Upper lobe of right lung (tissue), 1 donor: ENCODE data around the gene RPL10. TPM values are rescaled to one million over a fixed set of nuclear protein-coding genes. Genes with fewer than 3 reads are reported as not detected.

ENCODE experiments used
- ATAC-seq: fragments of 200-7000 bp; cut with Tn5 transposase; one replicate; pipeline ENCODE4 v1.9.1; 2020; ENCODE audit warnings: mild to moderate bottlenecking, moderate library complexity
- DNase-seq: peaks from one replicate; pipeline ENCODE4 v3.0.0-alpha.2; 2020
- H3K27ac ChIP-seq: fragments of 200-600 bp; one replicate; pipeline ENCODE4 v1.8.0; 2022
- H3K27me3 ChIP-seq: fragments of 200-600 bp; one replicate; pipeline ENCODE4 v1.8.0; 2022; ENCODE audit warnings: mild to moderate bottlenecking
- H3K36me3 ChIP-seq: fragments of 200-600 bp; one replicate; pipeline ENCODE4 v1.8.0; 2022
- H3K4me1 ChIP-seq: fragments of 200-600 bp; one replicate; pipeline ENCODE4 v1.8.0; 2022
- H3K4me3 ChIP-seq: fragments of 200-600 bp; one replicate; pipeline ENCODE4 v1.8.0; 2022; ENCODE audit warnings: mild to moderate bottlenecking
- H3K9me3 ChIP-seq: fragments of 200-600 bp; one replicate; pipeline ENCODE4 v1.8.0; 2022
- intact Hi-C: fragments of 100-400 bp; cut with DNase I; formaldehyde crosslinking; loops from one replicate; pipeline ENCODE4 v1.11.0; 2022
- microRNA-seq: library from miRNA; unstranded; fragments of <30 nt; microRNA quantifications from one replicate; pipeline ENCODE4 v1.2.0, GENCODE V29; 2020; ENCODE audit warnings: borderline microRNAs expressed
- total RNA-seq: library from RNA; stranded (reverse); fragmentation: NEBNext Ultra II Directional; extraction: Animal tissue kit (Norgen Biotek cat#: 25700); gene quantifications from one replicate; pipeline ENCODE4 v1.2.1, GENCODE V29; 2021
- TF ChIP-seq, protein P1 (sequence below): fragments of 200-600 bp; IDR thresholded peaks from one replicate; pipeline ENCODE4 v1.8.0; 2022; ENCODE audit warnings: antibody characterized with exemption
- donor health status: DM: no; HTN: yes; CAD: no; lungs with severe emphysema.

Gene RPL10
- total RNA-seq, 1 donor from 2014 or later: 2,677 TPM

DNA sequence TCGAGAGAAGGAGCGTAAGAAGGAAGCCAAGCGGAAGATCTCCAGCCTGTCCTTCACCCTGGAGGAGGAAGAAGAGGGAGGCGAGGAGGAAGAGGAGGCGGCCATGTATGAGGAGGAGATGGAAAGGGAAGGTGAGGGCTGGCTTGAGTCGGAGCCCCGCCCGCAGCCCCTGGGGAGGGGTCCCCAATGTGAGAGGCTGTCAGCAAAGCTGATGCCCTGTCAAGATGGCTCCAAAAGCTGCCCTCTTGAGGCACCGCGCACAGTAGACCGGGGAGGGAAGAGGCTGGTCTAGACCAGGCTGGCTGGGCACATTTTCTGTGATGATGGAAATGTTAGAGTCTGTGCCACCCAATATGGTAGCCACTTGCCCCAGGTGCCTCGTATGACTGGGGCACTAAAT lies 48.3 kb downstream of the RPL10 start:
- Histone ChIP-seq H3K27me3 (no peaks in the 10 kb centered on the region), H3K27ac (no peak overlapping the region), H3K4me3 (no peak overlapping the region), H3K4me1 (peaks cover 12% of the 10 kb centered on the region), H3K36me3 (peaks cover 13% of the 10 kb centered on the region), H3K9me3 (no peaks in the 10 kb centered on the region)
- intact Hi-C loops: no loop called here
- DNase-seq: no peak
- no peak for ATAC-seq
- TF ChIP-seq, protein P1, sequence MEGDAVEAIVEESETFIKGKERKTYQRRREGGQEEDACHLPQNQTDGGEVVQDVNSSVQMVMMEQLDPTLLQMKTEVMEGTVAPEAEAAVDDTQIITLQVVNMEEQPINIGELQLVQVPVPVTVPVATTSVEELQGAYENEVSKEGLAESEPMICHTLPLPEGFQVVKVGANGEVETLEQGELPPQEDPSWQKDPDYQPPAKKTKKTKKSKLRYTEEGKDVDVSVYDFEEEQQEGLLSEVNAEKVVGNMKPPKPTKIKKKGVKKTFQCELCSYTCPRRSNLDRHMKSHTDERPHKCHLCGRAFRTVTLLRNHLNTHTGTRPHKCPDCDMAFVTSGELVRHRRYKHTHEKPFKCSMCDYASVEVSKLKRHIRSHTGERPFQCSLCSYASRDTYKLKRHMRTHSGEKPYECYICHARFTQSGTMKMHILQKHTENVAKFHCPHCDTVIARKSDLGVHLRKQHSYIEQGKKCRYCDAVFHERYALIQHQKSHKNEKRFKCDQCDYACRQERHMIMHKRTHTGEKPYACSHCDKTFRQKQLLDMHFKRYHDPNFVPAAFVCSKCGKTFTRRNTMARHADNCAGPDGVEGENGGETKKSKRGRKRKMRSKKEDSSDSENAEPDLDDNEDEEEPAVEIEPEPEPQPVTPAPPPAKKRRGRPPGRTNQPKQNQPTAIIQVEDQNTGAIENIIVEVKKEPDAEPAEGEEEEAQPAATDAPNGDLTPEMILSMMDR: no peak

DNA sequence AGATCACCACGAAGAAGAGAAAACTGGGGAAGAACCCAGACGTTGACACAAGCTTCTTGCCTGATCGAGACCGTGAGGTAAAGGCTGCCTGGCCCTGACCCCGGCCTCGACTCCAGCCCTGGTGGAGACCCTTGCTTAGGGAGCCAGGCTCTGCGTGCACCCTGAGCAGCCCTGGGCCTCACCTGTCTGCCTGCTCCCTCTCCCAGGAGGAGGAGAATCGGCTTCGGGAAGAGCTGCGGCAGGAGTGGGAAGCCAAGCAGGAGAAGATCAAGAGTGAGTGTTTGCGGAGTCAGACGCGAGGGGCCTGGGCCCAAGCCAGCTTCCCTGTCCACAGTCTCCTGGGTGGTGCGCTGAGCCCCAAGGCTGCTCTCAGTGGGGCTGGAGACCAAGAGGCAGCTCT lies 50.3 kb downstream of the RPL10 start:
- no peak for DNase-seq
- H3K27me3 ChIP-seq: no peaks in the 10 kb centered on the region
- peaks cover 12% of the 10 kb centered on the region for H3K4me1 ChIP-seq
- H3K4me3 ChIP-seq: no peak overlapping the region
- intact Hi-C loops: no loop called here
- no peak overlapping the region for H3K27ac ChIP-seq
- no peak for ATAC-seq
- TF ChIP-seq, protein P1: no peak
- peaks cover 5% of the 10 kb centered on the region for H3K36me3 ChIP-seq
- no peaks in the 10 kb centered on the region for H3K9me3 ChIP-seq

DNA sequence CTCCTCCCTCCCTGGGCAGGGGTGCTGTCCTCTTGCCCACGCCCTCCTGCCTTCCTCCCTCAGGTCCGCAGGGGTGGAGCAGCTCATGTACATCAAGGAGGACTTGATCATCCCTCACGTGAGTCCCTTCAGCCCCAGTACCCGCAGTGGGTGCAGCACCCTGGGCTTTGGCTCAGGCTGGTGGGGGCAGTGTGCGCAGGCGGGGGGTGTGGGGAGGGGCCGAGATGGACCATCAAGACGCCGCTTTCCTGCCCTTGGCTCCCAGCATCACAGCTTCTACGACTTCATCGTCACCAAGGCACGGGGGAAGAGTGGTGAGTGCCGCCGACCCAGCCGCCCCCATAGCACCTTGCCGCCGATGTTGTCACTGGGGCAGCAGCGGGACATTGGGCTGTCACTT lies 51.4 kb downstream of the RPL10 start:
- DNase-seq: no peak
- H3K9me3 ChIP-seq: no peaks in the 10 kb centered on the region
- TF ChIP-seq, protein P1: no peak
- intact Hi-C loops: no loop called here
- peaks cover 10% of the 10 kb centered on the region for H3K4me1 ChIP-seq
- no peaks in the 10 kb centered on the region for H3K27me3 ChIP-seq
- H3K36me3 ChIP-seq: peaks cover 5% of the 10 kb centered on the region
- no peak for ATAC-seq
- no peak overlapping the region for H3K27ac ChIP-seq
- no peak overlapping the region for H3K4me3 ChIP-seq

DNA sequence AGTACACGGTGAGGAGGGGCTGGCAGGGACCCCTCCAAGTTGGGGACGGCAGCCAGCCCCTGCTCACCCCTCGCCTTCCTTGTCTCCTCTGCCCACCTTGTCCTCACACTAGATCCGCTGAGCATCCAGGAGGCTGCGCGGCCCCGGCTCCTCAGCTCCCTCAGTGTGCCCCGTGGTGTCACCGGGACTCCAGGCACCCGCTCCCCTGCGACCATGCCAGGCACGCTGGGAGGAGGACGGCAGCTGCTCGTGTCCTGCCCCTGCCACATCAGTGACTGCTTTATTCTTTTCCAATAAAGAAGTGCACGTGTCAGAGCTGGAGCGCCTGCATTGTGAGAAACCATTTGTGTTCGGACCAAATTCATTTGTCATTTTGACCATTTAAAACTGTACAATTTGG lies 52.1 kb downstream of the RPL10 start:
- no peak overlapping the region for H3K4me3 ChIP-seq
- ATAC-seq (no peak), DNase-seq (no peak)
- H3K4me1 ChIP-seq: peaks cover 3% of the 10 kb centered on the region
- H3K27ac ChIP-seq: no peak overlapping the region
- TF ChIP-seq, protein P1: no peak
- no peaks in the 10 kb centered on the region for H3K9me3 ChIP-seq
- H3K36me3 ChIP-seq: peaks cover 5% of the 10 kb centered on the region
- no peaks in the 10 kb centered on the region for H3K27me3 ChIP-seq
- intact Hi-C loops: no loop called here

Small RNA genes within 50 kb of the gene (microRNA-seq; reads per million reads assigned to microRNA genes)
- not detected for gene MIR6858

Other genes starting within 250 kb of the RPL10 start
- not detected for gene OPN1MW, start 215.8 kb upstream of the RPL10 start, total RNA-seq
- gene OPN1MW2, start 178.6 kb upstream of the RPL10 start, total RNA-seq: not detected
- gene OPN1MW3, start 140.8 kb upstream of the RPL10 start, total RNA-seq: not detected
- gene TEX28, start 103.3 kb upstream of the RPL10 start, total RNA-seq: not detected
- gene TKTL1, start 102.6 kb upstream of the RPL10 start, total RNA-seq: not detected
- gene FLNA, start 23.7 kb upstream of the RPL10 start, total RNA-seq: 1,252 TPM
- gene EMD, start 19.1 kb upstream of the RPL10 start, total RNA-seq: 58.4 TPM
- 37.1 TPM for gene DNASE1L1, start 10.9 kb downstream of the RPL10 start, total RNA-seq
- gene TAFAZZIN, start 13.2 kb downstream of the RPL10 start, total RNA-seq: 43.9 TPM
- 193 TPM for gene ATP6AP1, start 30.3 kb downstream of the RPL10 start, total RNA-seq
- 108 TPM for gene GDI1, start 38.8 kb downstream of the RPL10 start, total RNA-seq
- 82.0 TPM for gene FAM50A, start 45.8 kb downstream of the RPL10 start, total RNA-seq
- 49.0 TPM for gene PLXNA3, start 59.9 kb downstream of the RPL10 start, total RNA-seq
- gene LAGE3, start 80.9 kb downstream of the RPL10 start, total RNA-seq: 15.1 TPM
- 33.8 TPM for gene UBL4A, start 88.2 kb downstream of the RPL10 start, total RNA-seq
- 23.7 TPM for gene SLC10A3, start 92.3 kb downstream of the RPL10 start, total RNA-seq
- gene FAM3A, start 117.9 kb downstream of the RPL10 start, total RNA-seq: 42.6 TPM
- 84.9 TPM for gene G6PD, start 148.5 kb downstream of the RPL10 start, total RNA-seq
- 33.4 TPM for gene IKBKG, start 149.2 kb downstream of the RPL10 start, total RNA-seq
- gene CTAG1A, start 186.8 kb downstream of the RPL10 start, total RNA-seq: not detected
- not detected for gene CTAG1B, start 220.9 kb downstream of the RPL10 start, total RNA-seq